ENCODE results near the gene HDAC4.

HDAC4 gene

GRCh38 chr2:239236808-239237205, 164.0 kb downstream of the HDAC4 start:
- DNase-seq (ENCODE audit: low read depth in 2 of 2) = no peak

- no peak for DNase-seq (ENCODE audit: low read depth in 2 of 2)
These were observed 164.6 kb downstream of the HDAC4 start for GRCh38 chr2:239236043-239236807.

GRCh38 chr2:239235311-239235710, 165.5 kb downstream of the HDAC4 start:
- no peak for DNase-seq (ENCODE audit: low read depth in 2 of 2)

GRCh38 chr2:239234191-239235175, 166.3 kb downstream of the HDAC4 start:
- DNase-seq (ENCODE audit: low read depth in 2 of 2) = no peak

- no peak for DNase-seq (ENCODE audit: low read depth in 2 of 2)
These were observed 167.2 kb downstream of the HDAC4 start for GRCh38 chr2:239233576-239233975.

- DNase-seq (ENCODE audit: low read depth in 2 of 2) = no peak
These were observed 168.6 kb downstream of the HDAC4 start for GRCh38 chr2:239232195-239232578.

GRCh38 chr2:239231231-239232194, 169.3 kb downstream of the HDAC4 start:
- no peak for DNase-seq (ENCODE audit: low read depth in 2 of 2)

- DNase-seq (ENCODE audit: low read depth in 2 of 2) = no peak
These were observed 170.3 kb downstream of the HDAC4 start for GRCh38 chr2:239230318-239231052.

GRCh38 chr2:239229545-239230279, 171.1 kb downstream of the HDAC4 start:
- no peak for DNase-seq (ENCODE audit: low read depth in 2 of 2)

GRCh38 chr2:239227661-239228371, 173.0 kb downstream of the HDAC4 start:
- no peak for DNase-seq (ENCODE audit: low read depth in 2 of 2)

- no peak for DNase-seq (ENCODE audit: low read depth in 2 of 2)
These were observed 173.9 kb downstream of the HDAC4 start for GRCh38 chr2:239226677-239227581.

GRCh38 chr2:239225871-239226561, 174.8 kb downstream of the HDAC4 start:
- DNase-seq (ENCODE audit: low read depth in 2 of 2) = no peak

GRCh38 chr2:239225371-239225851, 175.4 kb downstream of the HDAC4 start:
- no peak for DNase-seq (ENCODE audit: low read depth in 2 of 2)

GRCh38 chr2:239224955-239225354, 175.9 kb downstream of the HDAC4 start:
- DNase-seq (ENCODE audit: low read depth in 2 of 2) = no peak

GRCh38 chr2:239224199-239224570, 176.6 kb downstream of the HDAC4 start:
- no peak for DNase-seq (ENCODE audit: low read depth in 2 of 2)

- DNase-seq (ENCODE audit: low read depth in 2 of 2) = no peak
These were observed 177.3 kb downstream of the HDAC4 start for GRCh38 chr2:239223310-239224198.
